ENCODE data around the gene TSHZ2. TPM values are rescaled to one million over a fixed set of nuclear protein-coding genes. Genes with fewer than 3 reads are reported as not detected.

TSHZ2 gene
- total and polyA plus RNA-seq, 2 of the 4 experiments (the other 2 are of a cell fraction): under 0.01 to 0.02 TPM

- no peak overlapping the region for H3K4ac ChIP-seq (ENCODE audit: low read depth, low read length)
- TF ChIP-seq CEBPB (IDR thresholded peaks at IDR 0.05; ENCODE audit: low read depth, low read length) (no peak), POLR2A (IDR thresholded peaks at IDR 0.05; ENCODE audit: low read depth, low read length) (no peak), NFE2L2 (IDR thresholded peaks at IDR 0.05; ENCODE audit: low read depth, low read length) (no peak), MAZ (IDR thresholded peaks at IDR 0.05; ENCODE audit: borderline replicate concordance, low read depth, low read length) (no peak), RFX5 (IDR thresholded peaks at IDR 0.05; ENCODE audit: low read depth, low read length) (no peak), RAD21 (IDR thresholded peaks at IDR 0.05; ENCODE audit: low read length) (no peak), CHD1 (IDR thresholded peaks at IDR 0.05; ENCODE audit: low read depth, low read length) (no peak), FOS (IDR thresholded peaks at IDR 0.05; ENCODE audit: low read depth, low read length) (no peak), MAFK (IDR thresholded peaks at IDR 0.05; ENCODE audit: low read depth, low read length) (no peak), BHLHE40 (IDR thresholded peaks at IDR 0.05; ENCODE audit: low read depth, low read length) (no peak), SMC3 (IDR thresholded peaks at IDR 0.05; ENCODE audit: low read depth, low read length) (no peak), MXI1 (IDR thresholded peaks at IDR 0.05; ENCODE audit: borderline replicate concordance, low read depth, low read length) (no peak), RCOR1 (IDR thresholded peaks at IDR 0.05; ENCODE audit: insufficient replicate concordance, low read length) (no peak)
- TF ChIP-seq, protein P1, sequence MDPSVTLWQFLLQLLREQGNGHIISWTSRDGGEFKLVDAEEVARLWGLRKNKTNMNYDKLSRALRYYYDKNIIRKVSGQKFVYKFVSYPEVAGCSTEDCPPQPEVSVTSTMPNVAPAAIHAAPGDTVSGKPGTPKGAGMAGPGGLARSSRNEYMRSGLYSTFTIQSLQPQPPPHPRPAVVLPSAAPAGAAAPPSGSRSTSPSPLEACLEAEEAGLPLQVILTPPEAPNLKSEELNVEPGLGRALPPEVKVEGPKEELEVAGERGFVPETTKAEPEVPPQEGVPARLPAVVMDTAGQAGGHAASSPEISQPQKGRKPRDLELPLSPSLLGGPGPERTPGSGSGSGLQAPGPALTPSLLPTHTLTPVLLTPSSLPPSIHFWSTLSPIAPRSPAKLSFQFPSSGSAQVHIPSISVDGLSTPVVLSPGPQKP (IDR thresholded peaks at IDR 0.05; ENCODE audit: borderline replicate concordance, low read depth, low read length): no peak
- TF ChIP-seq, protein P2, sequence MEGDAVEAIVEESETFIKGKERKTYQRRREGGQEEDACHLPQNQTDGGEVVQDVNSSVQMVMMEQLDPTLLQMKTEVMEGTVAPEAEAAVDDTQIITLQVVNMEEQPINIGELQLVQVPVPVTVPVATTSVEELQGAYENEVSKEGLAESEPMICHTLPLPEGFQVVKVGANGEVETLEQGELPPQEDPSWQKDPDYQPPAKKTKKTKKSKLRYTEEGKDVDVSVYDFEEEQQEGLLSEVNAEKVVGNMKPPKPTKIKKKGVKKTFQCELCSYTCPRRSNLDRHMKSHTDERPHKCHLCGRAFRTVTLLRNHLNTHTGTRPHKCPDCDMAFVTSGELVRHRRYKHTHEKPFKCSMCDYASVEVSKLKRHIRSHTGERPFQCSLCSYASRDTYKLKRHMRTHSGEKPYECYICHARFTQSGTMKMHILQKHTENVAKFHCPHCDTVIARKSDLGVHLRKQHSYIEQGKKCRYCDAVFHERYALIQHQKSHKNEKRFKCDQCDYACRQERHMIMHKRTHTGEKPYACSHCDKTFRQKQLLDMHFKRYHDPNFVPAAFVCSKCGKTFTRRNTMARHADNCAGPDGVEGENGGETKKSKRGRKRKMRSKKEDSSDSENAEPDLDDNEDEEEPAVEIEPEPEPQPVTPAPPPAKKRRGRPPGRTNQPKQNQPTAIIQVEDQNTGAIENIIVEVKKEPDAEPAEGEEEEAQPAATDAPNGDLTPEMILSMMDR (conservative IDR thresholded peaks at IDR 0.05; ENCODE audit: low read depth, low read length): no peak
- TF ChIP-seq, protein P3, sequence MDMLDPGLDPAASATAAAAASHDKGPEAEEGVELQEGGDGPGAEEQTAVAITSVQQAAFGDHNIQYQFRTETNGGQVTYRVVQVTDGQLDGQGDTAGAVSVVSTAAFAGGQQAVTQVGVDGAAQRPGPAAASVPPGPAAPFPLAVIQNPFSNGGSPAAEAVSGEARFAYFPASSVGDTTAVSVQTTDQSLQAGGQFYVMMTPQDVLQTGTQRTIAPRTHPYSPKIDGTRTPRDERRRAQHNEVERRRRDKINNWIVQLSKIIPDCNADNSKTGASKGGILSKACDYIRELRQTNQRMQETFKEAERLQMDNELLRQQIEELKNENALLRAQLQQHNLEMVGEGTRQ (IDR thresholded peaks at IDR 0.05; ENCODE audit: low read depth, low read length): no peak
- no peak overlapping the region for H2BK20ac ChIP-seq (ENCODE audit: low read depth, low read length)
- dilution Hi-C loops (cut with HindIII; ENCODE audit: low sequenced_read_pairs, unreplicated experiment): no loop called here
- intact Hi-C loops (cut with micrococcal nuclease): no loop called here
- no peaks in the 10 kb centered on the region for H3K9me1 ChIP-seq (ENCODE audit: insufficient read depth, low read length)
- no peak overlapping the region for H3K4me2 ChIP-seq (ENCODE audit: low read depth, low read length)
- no peak overlapping the region for H2AK5ac ChIP-seq (ENCODE audit: low read depth, low read length)
- H4K91ac ChIP-seq (ENCODE audit: insufficient read depth, low read depth, low read length): no peak overlapping the region
- no peaks in the 10 kb centered on the region for H3K36me3 ChIP-seq (ENCODE audit: control insufficient read depth, insufficient read depth, low read length)
- no peak overlapping the region for H3K4me3 ChIP-seq (ENCODE audit: insufficient read depth, low read depth, low read length)
- no peak overlapping the region for H3K14ac ChIP-seq (replicated peaks; ENCODE audit: low read depth, low read length)
- H2BK120ac ChIP-seq (ENCODE audit: low read depth, low read length): no peak overlapping the region
- no peak overlapping the region for H3K9ac ChIP-seq (ENCODE audit: low read depth, low read length)
- ChIA-PET CTCF (no interaction called here), POLR2A (ENCODE audit: unreplicated experiment) (no interaction called here)
- no CpG with 5 or more reads among the region's 6 CpGs for WGBS, 2 experiments (ENCODE audit: extremely low coverage in 2 of 2, insufficient read length in 1 of 2)
- ATAC-seq (ENCODE audit: low read depth): no peak
- no peak overlapping the region for H3K23ac ChIP-seq (ENCODE audit: low read depth, low read length)
- no peak overlapping the region for H2BK15ac ChIP-seq (ENCODE audit: low read depth, low read length)
- H3K79me1 ChIP-seq (ENCODE audit: low read depth in 1 of 2, low read length in 2 of 2): no peaks in the 10 kb centered on the region
- no peak overlapping the region for H2AK9ac ChIP-seq (replicated peaks; ENCODE audit: low read depth, low read length, poor library complexity)
- no peaks in the 10 kb centered on the region for H4K20me1 ChIP-seq (ENCODE audit: insufficient read depth, low read length)
- in situ Hi-C loops (cut with MboI; ENCODE audit: low sequenced_read_pairs): no loop called here
- no peaks in the 10 kb centered on the region for H3K27me3 ChIP-seq (ENCODE audit: control insufficient read depth, insufficient read depth, low read length)
- no peak overlapping the region for H2BK5ac ChIP-seq (ENCODE audit: low read depth, low read length, poor library complexity, severe bottlenecking)
- H3K27ac ChIP-seq (ENCODE audit: insufficient read depth, low read length): no peak overlapping the region
- no peak overlapping the region for H4K8ac ChIP-seq (ENCODE audit: low read depth in 2 of 2, low read length in 2 of 2)
- no peak for DNase-seq
- no peaks in the 10 kb centered on the region for H3K4me1 ChIP-seq (ENCODE audit: control insufficient read depth, insufficient read depth, low read length)
- no peak overlapping the region for H3K18ac ChIP-seq (ENCODE audit: low read depth, low read length)
- no peak overlapping the region for H4K5ac ChIP-seq (ENCODE audit: low read depth, low read length)
- no peak overlapping the region for H3K56ac ChIP-seq (ENCODE audit: extremely low read depth, insufficient read depth, low read length)
- BruUV-seq (replicated peaks): no TSS peak
- no peak overlapping the region for H2AFZ ChIP-seq (replicated peaks; ENCODE audit: low read length, poor library complexity)
- H3K9me3 ChIP-seq (ENCODE audit: control insufficient read depth, insufficient read depth, low read length): peaks cover 4% of the 10 kb centered on the region
Measured at GRCh38 chr20:53033176-53033575, 61.0 kb downstream of the TSHZ2 start.

All from IMR-90 (cell line).